Measurements from ENCODE around the gene RGPD8. TPM values are rescaled to one million over a fixed set of nuclear protein-coding genes. Genes with fewer than 3 reads are reported as not detected.

The RGPD8 gene
- total RNA-seq, 1 experiment from 2014 or later = 1.4 TPM

DNA sequence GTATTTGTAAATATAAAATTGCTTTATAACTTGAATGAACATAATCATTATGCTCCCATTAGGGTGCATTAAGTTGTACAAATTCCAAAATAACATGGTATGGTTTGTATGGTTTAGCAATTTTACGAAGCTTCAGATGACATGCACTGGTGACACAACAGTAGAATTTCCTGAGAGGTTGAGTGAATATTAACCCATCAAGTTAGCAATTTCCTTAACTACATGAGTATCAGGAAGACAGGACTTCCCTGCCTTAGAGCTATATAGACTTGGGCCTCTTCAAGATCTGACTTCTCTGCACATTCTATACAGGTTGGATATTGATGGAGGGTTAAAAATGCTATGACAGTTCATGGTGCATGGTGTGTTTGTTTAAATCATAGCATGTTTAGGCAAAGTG lies 97.8 kb downstream of the RGPD8 start:
- DNase-seq (ENCODE audit: low read depth) = no peak

DNA sequence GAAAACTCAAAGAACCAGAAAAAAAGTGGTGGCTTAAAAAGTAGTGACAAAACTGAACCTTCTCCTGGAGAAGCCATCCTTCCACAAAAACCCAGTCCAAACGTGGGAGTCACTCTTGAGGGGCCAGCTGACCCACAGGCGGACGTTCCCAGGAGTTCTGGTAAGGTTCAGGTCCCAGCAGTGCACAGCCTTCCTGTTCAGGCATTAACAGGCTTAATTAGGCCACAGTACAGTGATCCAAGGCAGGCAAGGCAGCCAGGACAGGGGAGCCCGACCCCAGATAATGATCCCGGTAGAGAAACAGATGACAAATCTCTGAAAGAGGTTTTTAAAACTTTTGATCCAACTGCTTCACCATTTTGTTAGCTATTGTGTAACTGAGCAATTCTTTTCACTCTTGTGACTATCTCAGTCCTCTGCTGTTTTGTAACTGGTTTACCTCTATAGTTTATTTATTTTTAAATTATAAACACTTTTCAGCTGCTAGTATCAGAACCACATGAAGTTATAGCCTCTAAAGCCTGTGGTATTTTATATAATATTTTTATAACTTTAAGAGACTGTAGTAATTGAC lies 101.2 kb downstream of the RGPD8 start:
- no peak for DNase-seq (ENCODE audit: low read depth)

DNA sequence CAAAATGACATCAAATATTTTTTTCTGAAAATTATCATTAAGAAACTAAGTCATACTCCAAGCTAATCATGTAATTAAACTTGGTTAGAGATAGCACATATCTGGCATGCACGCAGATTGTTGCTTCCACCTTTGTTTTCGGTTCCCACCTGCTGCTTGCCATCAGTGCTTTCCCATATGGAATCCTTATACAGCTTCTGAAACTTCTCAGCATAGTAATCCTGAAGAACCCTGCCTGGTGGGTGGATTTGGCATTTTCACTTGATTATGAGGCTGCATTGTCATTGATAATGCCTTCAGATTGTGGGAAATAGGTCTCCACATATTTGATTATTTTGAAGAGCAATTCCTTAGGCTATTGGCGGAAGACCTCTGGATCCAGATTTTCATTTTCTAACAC lies 110.5 kb downstream of the RGPD8 start:
- DNase-seq (ENCODE audit: low read depth) = no peak

DNA sequence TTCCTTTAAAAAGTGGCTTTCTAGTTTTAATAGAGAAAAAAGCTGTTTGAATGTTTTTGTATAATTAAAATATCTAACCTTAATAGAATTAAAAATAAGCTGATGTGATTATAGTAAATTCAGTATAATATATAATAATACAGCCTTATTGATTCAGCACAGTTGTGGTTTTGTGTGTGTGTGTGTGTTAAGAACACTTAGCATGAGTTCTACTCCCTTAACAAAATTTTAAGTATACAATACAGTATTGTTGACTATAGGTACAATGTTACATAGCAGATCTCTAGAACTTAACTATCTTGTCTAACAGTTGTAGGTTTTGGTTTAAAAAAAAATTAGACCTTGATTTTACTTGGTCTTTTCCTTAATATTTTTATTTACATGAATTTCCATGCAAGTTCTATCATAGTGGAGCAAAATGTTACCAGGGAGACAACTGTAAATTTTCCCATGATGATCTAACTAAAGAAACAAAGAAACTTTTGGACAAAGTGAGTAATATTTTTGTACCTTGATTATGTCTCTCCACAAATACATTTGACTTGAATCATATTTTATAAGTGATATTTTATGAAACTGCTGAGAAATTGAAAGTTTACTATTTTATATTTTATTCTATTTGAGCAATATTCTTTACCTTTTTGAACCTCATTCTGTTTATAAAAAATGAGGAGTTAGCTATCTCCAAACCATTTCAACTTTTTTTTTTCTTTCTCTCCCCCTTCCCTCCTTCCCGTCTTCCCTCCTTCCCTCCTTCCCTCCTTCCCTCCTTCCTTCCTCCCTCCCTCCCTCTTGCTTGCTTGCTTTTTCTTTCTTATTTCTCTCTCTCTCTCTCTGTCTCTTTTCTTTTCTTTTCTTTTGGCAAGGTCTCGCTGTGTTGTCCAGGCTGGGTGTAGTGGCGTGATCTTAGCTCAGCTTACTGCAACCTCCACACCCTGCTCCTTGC lies 111.8 kb downstream of the RGPD8 start:
- no peak for DNase-seq (ENCODE audit: low read depth)

Other genes starting within 250 kb of the RGPD8 start
- gene ZC3H8, start 178.6 kb downstream of the RGPD8 start, total RNA-seq (2014; rRNA removed; shearing (Covaris generic)) = 1.6 and 5.2 TPM in 2 replicates
- gene ZC3H6, start 158.0 kb downstream of the RGPD8 start, total RNA-seq (2014; rRNA removed; shearing (Covaris generic)) = 2.0 and 3.5 TPM in 2 replicates
- gene TTL, start 48.5 kb upstream of the RGPD8 start, total RNA-seq (2014; rRNA removed; shearing (Covaris generic)) = 25.0 and 34.6 TPM in 2 replicates
- gene POLR1B, start 108.8 kb upstream of the RGPD8 start, total RNA-seq (2014; rRNA removed; shearing (Covaris generic)) = 11.9 and 13.5 TPM in 2 replicates
- 11.5 and 16.9 TPM in 2 replicates for gene CHCHD5, start 151.0 kb upstream of the RGPD8 start, total RNA-seq (2014; rRNA removed; shearing (Covaris generic))
- gene SLC20A1, start 212.3 kb upstream of the RGPD8 start, total RNA-seq (2014; rRNA removed; shearing (Covaris generic)) = 51.7 and 70.1 TPM in 2 replicates

Measured in M059J (cell line).